Gastroesophageal sphincter (tissue), 4 donors: ENCODE data around the gene PRKRA. TPM values are rescaled to one million over a fixed set of nuclear protein-coding genes. Genes with fewer than 3 reads are reported as not detected.
"Not testable (repeated sequence)": the region's sequence is repeated elsewhere in the genome, so short reads cannot be mapped to it uniquely, and the experiment has no call there.

ENCODE experiments used
- ATAC-seq: fragments of 150-250 bp; one replicate; pipeline ENCODE4 v1.9.1; 2016; ENCODE audit warnings: mild to moderate bottlenecking, moderate library complexity
- H3K27ac ChIP-seq, 4 donors: fragments of 200-600 bp; sonication (generic) in 3 of 4; 1 replicate in 3 of 4; 2 replicates in 1 of 4; pipeline ENCODE4 v1.5.1; 2016 to 2019
- H3K27me3 ChIP-seq: fragments of 200-600 bp; sonication (generic); one replicate; pipeline ENCODE4 v1.5.1; 2019
- H3K36me3 ChIP-seq, 2 donors: fragments of 200-600 bp; sonication (generic); one replicate each; pipeline ENCODE4 v1.5.1; 2019; ENCODE audit warnings: control low read depth in 1 of 2
- H3K4me1 ChIP-seq, 3 donors: fragments of 200-600 bp; sonication (generic); 1 replicate in 2 of 3; 2 replicates in 1 of 3; pipeline ENCODE4 v1.5.1; 2016 to 2019; ENCODE audit warnings: control low read depth in 2 of 3
- H3K4me3 ChIP-seq, 2 donors: fragments of 200-600 bp; sonication (generic); one replicate each; pipeline ENCODE4 v1.5.1; 2019; ENCODE audit warnings: mild to moderate bottlenecking in 1 of 2, moderate library complexity in 1 of 2
- H3K9me3 ChIP-seq, 3 donors: fragments of 200-600 bp; sonication (generic); one replicate each; pipeline ENCODE4 v1.5.1; 2017 to 2019; ENCODE audit warnings: control low read depth in 2 of 3
- EP300 ChIP-seq: sonication (generic); formaldehyde crosslinking; IDR thresholded peaks from one replicate; pipeline ENCODE4 v1.6.1; 2017; ENCODE audit warnings: antibody characterized with exemption, mild to moderate bottlenecking
- POLR2A ChIP-seq, 2 donors: fragments of 450-650 bp; IDR thresholded peaks; one replicate each; pipeline ENCODE4 v1.6.1; 2017; ENCODE audit warnings: antibody characterized with exemption in 2 of 2, mild to moderate bottlenecking in 2 of 2, moderate library complexity in 1 of 2
- POLR2AphosphoS5 ChIP-seq: sonication (generic); formaldehyde crosslinking; IDR thresholded peaks from one replicate; pipeline ENCODE4 v1.6.1; 2017; ENCODE audit warnings: antibody characterized with exemption
- WGBS, 2 donors: methylation state at CpG; one replicate each; pipeline ENCODE4 v1.1.5; 2018; ENCODE audit warnings: low coverage in 1 of 2; 5-methylcytosine and 5-hydroxymethylcytosine counted together
- total RNA-seq, 4 donors: library from RNA; depleted of rRNA; stranded (reverse); fragments of >200 nt; gene quantifications; one replicate each; pipeline ENCODE4 v1.1.0, GENCODE V29; 2016
- TF ChIP-seq, protein P1 (sequence below), 4 experiments: fragments of 200-600 bp in 2 of 4; fragments of 450-650 bp in 2 of 4; sonication (generic) in 1 of 4; IDR thresholded peaks; one replicate each; pipeline ENCODE4 v1.5.1; 2017 to 2019; ENCODE audit warnings: antibody characterized with exemption in 4 of 4, mild to moderate bottlenecking in 2 of 4, moderate library complexity in 2 of 4

The PRKRA gene
- total RNA-seq, 4 donors from 2014 or later = 72.2 to 89.9 (median 82.4) TPM

DNA sequence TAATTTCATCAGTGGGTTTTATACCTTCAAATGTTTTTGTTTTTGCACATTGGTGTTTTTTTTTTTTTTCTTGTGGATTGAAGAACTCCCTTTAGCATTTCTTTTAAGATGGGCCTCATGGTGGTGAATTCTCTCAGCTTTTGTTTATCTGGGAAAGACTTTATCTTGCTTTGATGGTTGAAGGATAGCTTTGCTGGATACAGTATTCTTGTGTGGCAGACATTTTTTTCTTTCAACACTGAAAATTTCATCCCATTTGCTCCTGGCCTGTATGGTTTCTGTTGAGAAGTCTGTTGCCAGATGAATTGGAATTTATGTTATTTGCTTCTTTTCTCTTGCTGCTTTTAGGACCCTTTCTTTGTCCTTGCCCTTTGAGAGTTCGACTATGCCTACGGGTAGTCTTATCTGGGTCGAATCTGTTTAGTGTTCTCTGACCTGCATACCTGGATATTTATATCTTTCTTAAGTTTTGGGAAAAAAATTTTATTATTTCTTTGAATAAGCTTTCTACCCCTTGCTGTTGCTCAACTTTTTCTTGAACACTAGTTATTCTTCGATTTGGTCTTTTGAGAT, 25.6 kb downstream of the PRKRA start:
- 98 to 100% methylated on average over 1 to 4 of the region's 4 CpGs for WGBS, 2 donors
- H3K4me1 ChIP-seq = no peaks in the 10 kb centered on the region
- no peak for ATAC-seq
- no peak overlapping the region for H3K27ac ChIP-seq
- H3K27me3 ChIP-seq = no peaks in the 10 kb centered on the region
- peaks cover 0 to 6% (median 0%) of the 10 kb centered on the region in 3 donors for H3K9me3 ChIP-seq
- TF ChIP-seq, protein P1, sequence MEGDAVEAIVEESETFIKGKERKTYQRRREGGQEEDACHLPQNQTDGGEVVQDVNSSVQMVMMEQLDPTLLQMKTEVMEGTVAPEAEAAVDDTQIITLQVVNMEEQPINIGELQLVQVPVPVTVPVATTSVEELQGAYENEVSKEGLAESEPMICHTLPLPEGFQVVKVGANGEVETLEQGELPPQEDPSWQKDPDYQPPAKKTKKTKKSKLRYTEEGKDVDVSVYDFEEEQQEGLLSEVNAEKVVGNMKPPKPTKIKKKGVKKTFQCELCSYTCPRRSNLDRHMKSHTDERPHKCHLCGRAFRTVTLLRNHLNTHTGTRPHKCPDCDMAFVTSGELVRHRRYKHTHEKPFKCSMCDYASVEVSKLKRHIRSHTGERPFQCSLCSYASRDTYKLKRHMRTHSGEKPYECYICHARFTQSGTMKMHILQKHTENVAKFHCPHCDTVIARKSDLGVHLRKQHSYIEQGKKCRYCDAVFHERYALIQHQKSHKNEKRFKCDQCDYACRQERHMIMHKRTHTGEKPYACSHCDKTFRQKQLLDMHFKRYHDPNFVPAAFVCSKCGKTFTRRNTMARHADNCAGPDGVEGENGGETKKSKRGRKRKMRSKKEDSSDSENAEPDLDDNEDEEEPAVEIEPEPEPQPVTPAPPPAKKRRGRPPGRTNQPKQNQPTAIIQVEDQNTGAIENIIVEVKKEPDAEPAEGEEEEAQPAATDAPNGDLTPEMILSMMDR (IDR thresholded peaks at IDR 0.05) = no peak
- no peak for TF ChIP-seq POLR2A (IDR thresholded peaks at IDR 0.05)
- no peak for TF ChIP-seq EP300
- no peak for TF ChIP-seq POLR2AphosphoS5
- peaks cover 0 to 49% of the 10 kb centered on the region in 2 donors for H3K36me3 ChIP-seq
- H3K4me3 ChIP-seq = no peak overlapping the region

GRCh38 chr2:178423746-178424145, 27.2 kb downstream of the PRKRA start:
- not testable (repeated sequence) for H3K4me3 ChIP-seq, H3K9me3 ChIP-seq, H3K27ac ChIP-seq, H3K27me3 ChIP-seq, H3K4me1 ChIP-seq, ATAC-seq
- WGBS, 2 donors = 93 to 100% methylated on average over 2 to 5 of the region's 5 CpGs
- peaks cover 0 to 33% of the 10 kb centered on the region in 2 donors for H3K36me3 ChIP-seq

- no peaks in the 10 kb centered on the region for H3K4me1 ChIP-seq
- 67 to 92% methylated on average over 3 of the region's 3 CpGs for WGBS, 2 donors
- ATAC-seq = no peak
- no peak for TF ChIP-seq POLR2AphosphoS5
- TF ChIP-seq, protein P1 (IDR thresholded peaks at IDR 0.05) = no peak
- H3K4me3 ChIP-seq = no peak overlapping the region
- no peak overlapping the region for H3K27ac ChIP-seq
- H3K27me3 ChIP-seq = no peaks in the 10 kb centered on the region
- peaks cover 0 to 6% (median 0%) of the 10 kb centered on the region in 3 donors for H3K9me3 ChIP-seq
- peaks cover 0 to 17% of the 10 kb centered on the region in 2 donors for H3K36me3 ChIP-seq
Measured at GRCh38 chr2:178422097-178422496, 28.9 kb downstream of the PRKRA start.

DNA sequence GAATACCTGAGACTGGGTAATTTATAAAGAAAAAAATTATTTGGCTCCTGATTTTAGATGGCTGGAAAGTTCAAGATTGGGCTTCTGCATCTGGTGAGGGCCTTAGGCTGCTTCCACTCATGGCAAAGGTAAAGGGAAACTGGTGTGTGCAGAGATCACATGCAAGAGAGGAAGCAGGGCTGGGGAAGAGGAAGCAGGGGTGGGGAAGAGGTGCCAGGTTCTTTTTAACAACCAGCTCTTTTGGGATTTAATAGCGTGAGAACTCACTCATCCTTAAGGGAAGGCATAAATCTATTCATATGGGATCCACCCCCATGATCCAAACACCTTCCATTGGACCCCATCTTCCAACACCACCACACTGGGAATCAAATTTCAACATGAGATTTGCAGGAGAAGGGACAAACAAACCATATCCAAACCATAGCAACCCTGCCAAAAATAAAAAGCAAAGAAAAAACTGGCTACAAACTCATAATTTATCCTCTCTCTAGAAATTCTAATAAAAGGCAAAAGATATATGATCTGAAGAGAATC, 30.4 kb downstream of the PRKRA start:
- 33% methylated on average over 1 of the region's 1 CpG; no CpG with 5 or more reads in 1 of the 2 donors for WGBS, 2 donors

GRCh38 chr2:178419123-178419522, 31.9 kb downstream of the PRKRA start:
- Histone ChIP-seq H3K27me3 (no peaks in the 10 kb centered on the region), H3K4me1 (peaks cover 0 to 19% (median 0%) of the 10 kb centered on the region in 3 donors), H3K27ac (no peak overlapping the region), H3K9me3 (no peaks in the 10 kb centered on the region), H3K4me3 (no peak overlapping the region), H3K36me3 (peaks cover 0 to 5% of the 10 kb centered on the region in 2 donors)
- TF ChIP-seq POLR2AphosphoS5 (no peak), EP300 (no peak), POLR2A (IDR thresholded peaks at IDR 0.05) (no peak)
- TF ChIP-seq, protein P1 (IDR thresholded peaks at IDR 0.05) = no peak
- no peak for ATAC-seq
- WGBS, 2 donors = 10 to 29% methylated on average over 1 of the region's 1 CpG

More for the DNA sequence above, 30.4 kb downstream of the PRKRA start:
- Histone ChIP-seq H3K36me3 (peaks cover 0 to 5% of the 10 kb centered on the region in 2 donors), H3K4me1 (peaks cover 0 to 10% (median 0%) of the 10 kb centered on the region in 3 donors), H3K27me3 (no peaks in the 10 kb centered on the region), H3K9me3 (peaks cover 0 to 5% (median 0%) of the 10 kb centered on the region in 3 donors), H3K27ac (no peak overlapping the region), H3K4me3 (no peak overlapping the region)
- ATAC-seq = no peak
- TF ChIP-seq EP300 (no peak), POLR2AphosphoS5 (no peak), POLR2A (IDR thresholded peaks at IDR 0.05) (no peak)
- TF ChIP-seq, protein P1 (IDR thresholded peaks at IDR 0.05) = no peak
